OCI-LY3 (cell line): ENCODE results near the gene DGKB.

Experiments
- H2AFZ ChIP-seq: fragments of 200-600, 300-600 bp; shearing (Covaris generic); 2 replicates; pipeline ENCODE4 v1.6.0; 2014; ENCODE audit warnings: antibody characterized with exemption, low read depth, low read length
- H3K27ac ChIP-seq: fragments of 200-600, 300-600 bp; sonication (generic); 2 replicates; pipeline ENCODE4 v1.5.1; 2014; ENCODE audit warnings: mild to moderate bottlenecking, low read length, moderate library complexity, mixed read lengths
- H3K27me3 ChIP-seq: fragments of 200-600, 300-600 bp; sonication (generic); 2 replicates; pipeline ENCODE4 v1.6.1; 2014; ENCODE audit warnings: low read depth, low read length, mixed read lengths
- H3K36me3 ChIP-seq: fragments of 200-600, 300-600 bp; sonication (generic); replicated peaks from 2 replicates; pipeline ENCODE3; 2014; ENCODE audit warnings: low read depth, low read length, mixed read lengths
- H3K4me1 ChIP-seq: fragments of 300-600, 200-600 bp; sonication (generic); 2 replicates; pipeline ENCODE4 v1.6.1; 2014; ENCODE audit warnings: low read length, mixed read lengths
- H3K4me2 ChIP-seq: fragments of 200-600, 300-600 bp; sonication (generic); 2 replicates; pipeline ENCODE4 v1.6.1; 2014; ENCODE audit warnings: low read length, mixed read lengths
- H3K4me3 ChIP-seq: fragments of 300-600, 200-600 bp; sonication (generic); 2 replicates; pipeline ENCODE4 v1.5.1; 2014; ENCODE audit warnings: antibody characterized with exemption, mild to moderate bottlenecking, low read length, moderate library complexity
- H3K79me2 ChIP-seq: fragments of 300-600, 200-600 bp; shearing (Covaris generic); 2 replicates; pipeline ENCODE4 v1.6.1; 2014; ENCODE audit warnings: mild to moderate bottlenecking, low read length, mixed read lengths
- H3K9ac ChIP-seq: fragments of 300-600, 200-600 bp; shearing (Covaris generic); 2 replicates; pipeline ENCODE4 v1.6.0; 2014; ENCODE audit warnings: mild to moderate bottlenecking, low read length, moderate library complexity
- H3K9me3 ChIP-seq: fragments of 200-600, 300-600 bp; shearing (Covaris generic); 2 replicates; pipeline ENCODE4 v1.6.1; 2014; ENCODE audit warnings: low read length, mixed read lengths; ENCODE audit not compliant: insufficient read depth
- H4K20me1 ChIP-seq: fragments of 200-600, 300-600 bp; sonication (generic); 2 replicates; pipeline ENCODE4 v1.6.1; 2016; ENCODE audit warnings: low read length, mixed read lengths; ENCODE audit not compliant: insufficient read depth
- CTCF ChIP-seq: fragments of 200-600, 300-600 bp; sonication (generic); IDR thresholded peaks from 2 replicates; pipeline ENCODE4 v1.5.1; 2014; ENCODE audit warnings: antibody characterized with exemption, low read length, low read depth
- EZH2phosphoT487 ChIP-seq: fragments of 200-600 bp; shearing (Covaris generic); IDR thresholded peaks from 2 replicates; pipeline ENCODE4 v1.6.1; 2018; ENCODE audit warnings: antibody characterized with exemption, mixed run types, low read depth

DGKB gene

GRCh38 chr7:14339861-14340260, 562.7 kb downstream of the DGKB start:
- no peak overlapping the region for H3K27ac ChIP-seq
- H3K27me3 ChIP-seq, result no peaks in the 10 kb centered on the region
- H3K36me3 ChIP-seq, result no peaks in the 10 kb centered on the region
- no peak overlapping the region for H2AFZ ChIP-seq
- no peak overlapping the region for H3K9ac ChIP-seq
- H4K20me1 ChIP-seq, result no peaks in the 10 kb centered on the region
- no peaks in the 10 kb centered on the region for H3K9me3 ChIP-seq
- TF ChIP-seq EZH2phosphoT487, result no peak
- no peak for TF ChIP-seq CTCF
- H3K79me2 ChIP-seq, result no peaks in the 10 kb centered on the region
- no peaks in the 10 kb centered on the region for H3K4me1 ChIP-seq
- H3K4me3 ChIP-seq, result no peak overlapping the region
- H3K4me2 ChIP-seq, result no peak overlapping the region

GRCh38 chr7:14336256-14336655, 566.3 kb downstream of the DGKB start:
- no peaks in the 10 kb centered on the region for H3K36me3 ChIP-seq
- H3K4me1 ChIP-seq, result no peaks in the 10 kb centered on the region
- H3K4me2 ChIP-seq, result no peak overlapping the region
- no peaks in the 10 kb centered on the region for H3K27me3 ChIP-seq
- H3K79me2 ChIP-seq, result no peaks in the 10 kb centered on the region
- no peak overlapping the region for H3K27ac ChIP-seq
- no peak overlapping the region for H3K4me3 ChIP-seq
- H2AFZ ChIP-seq, result no peak overlapping the region
- no peaks in the 10 kb centered on the region for H3K9me3 ChIP-seq
- TF ChIP-seq CTCF (no peak), EZH2phosphoT487 (no peak)
- H3K9ac ChIP-seq, result no peak overlapping the region
- H4K20me1 ChIP-seq, result no peaks in the 10 kb centered on the region

GRCh38 chr7:14332155-14332554, 570.4 kb downstream of the DGKB start:
- Histone ChIP-seq H3K9ac (no peak overlapping the region), H4K20me1 (no peaks in the 10 kb centered on the region), H3K9me3 (no peaks in the 10 kb centered on the region), H3K4me2 (no peak overlapping the region), H3K36me3 (no peaks in the 10 kb centered on the region), H3K27me3 (no peaks in the 10 kb centered on the region), H2AFZ (no peak overlapping the region), H3K4me1 (no peaks in the 10 kb centered on the region), H3K79me2 (no peaks in the 10 kb centered on the region), H3K27ac (no peak overlapping the region), H3K4me3 (no peak overlapping the region)
- TF ChIP-seq CTCF (no peak), EZH2phosphoT487 (no peak)

- no peak overlapping the region for H3K4me2 ChIP-seq
- no peaks in the 10 kb centered on the region for H3K27me3 ChIP-seq
- TF ChIP-seq EZH2phosphoT487 (no peak), CTCF (no peak)
- no peak overlapping the region for H3K9ac ChIP-seq
- no peak overlapping the region for H3K4me3 ChIP-seq
- no peak overlapping the region for H2AFZ ChIP-seq
- H4K20me1 ChIP-seq, result no peaks in the 10 kb centered on the region
- H3K27ac ChIP-seq, result no peak overlapping the region
- no peaks in the 10 kb centered on the region for H3K9me3 ChIP-seq
- no peaks in the 10 kb centered on the region for H3K79me2 ChIP-seq
- H3K36me3 ChIP-seq, result no peaks in the 10 kb centered on the region
- no peaks in the 10 kb centered on the region for H3K4me1 ChIP-seq
These were observed 577.8 kb downstream of the DGKB start for GRCh38 chr7:14324767-14325166.
